DMS79 treated with DMSO at 0.1 percent for 48 hours (cell line): ENCODE data around the gene PRPF4.

Experiments used
- DNase-seq: peaks from one replicate; lab custom pipeline; 2025; lab: John Stamatoyannopoulos, UW

PRPF4 gene

DNA sequence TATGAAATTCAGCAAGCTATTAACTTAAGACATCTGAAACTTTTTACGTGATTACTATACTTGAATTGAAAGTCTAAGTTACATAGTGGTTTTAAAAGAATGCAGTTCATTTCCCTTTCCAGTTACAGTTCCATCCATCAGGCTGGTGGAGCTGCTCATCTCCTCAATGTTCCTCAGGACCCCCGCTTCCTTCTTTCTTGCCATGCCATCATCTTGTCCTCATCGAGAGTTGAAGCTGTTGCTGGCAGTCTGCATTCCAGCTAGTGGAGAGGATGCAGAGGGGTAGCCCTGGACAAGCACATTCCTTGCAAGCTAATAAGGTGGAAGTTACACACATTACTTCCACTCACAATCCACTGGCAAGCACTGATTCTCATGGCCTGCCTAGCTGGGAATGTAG, 36.5 kb downstream of the PRPF4 start:
- DNase-seq = no peak

DNA sequence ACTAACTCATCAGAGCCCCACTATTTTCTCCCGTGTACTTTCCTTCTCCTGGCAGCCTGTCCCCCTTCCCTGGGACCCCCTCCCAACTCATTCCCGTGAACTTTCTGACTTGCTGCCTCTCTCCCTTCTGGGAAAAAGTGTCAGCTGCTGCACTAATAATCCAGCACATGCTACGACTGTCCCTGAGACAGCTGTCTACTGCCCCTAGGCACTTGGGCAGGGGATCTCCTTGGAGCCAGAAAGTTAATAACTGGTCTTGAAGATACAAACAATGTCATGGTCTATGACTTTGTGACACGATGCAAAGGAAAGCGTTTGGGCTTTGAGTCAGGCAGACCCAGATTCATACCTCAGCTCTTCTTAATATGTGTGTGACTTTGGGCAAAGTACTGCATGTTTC, 37.8 kb downstream of the PRPF4 start:
- no peak for DNase-seq

DNA sequence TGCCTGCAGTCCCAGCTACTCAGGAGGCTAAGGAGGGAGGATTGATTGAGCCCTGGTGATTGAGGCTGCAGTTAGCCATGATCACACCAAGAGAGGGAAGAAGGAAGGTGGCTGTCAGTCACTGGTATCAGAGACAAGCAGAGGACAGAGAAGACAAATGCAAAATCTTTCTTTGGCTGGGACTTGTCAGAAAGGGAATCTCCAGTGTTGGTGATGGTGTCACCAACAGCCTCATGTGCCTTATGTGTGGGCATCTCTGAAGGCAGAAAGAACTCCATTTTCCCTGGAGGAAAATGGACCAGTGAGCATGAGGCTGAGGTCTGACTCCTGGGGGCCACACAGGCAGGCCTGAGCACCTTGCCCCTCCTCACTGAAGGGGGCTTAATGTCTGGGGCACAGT, 39.8 kb downstream of the PRPF4 start:
- DNase-seq = no peak

DNA sequence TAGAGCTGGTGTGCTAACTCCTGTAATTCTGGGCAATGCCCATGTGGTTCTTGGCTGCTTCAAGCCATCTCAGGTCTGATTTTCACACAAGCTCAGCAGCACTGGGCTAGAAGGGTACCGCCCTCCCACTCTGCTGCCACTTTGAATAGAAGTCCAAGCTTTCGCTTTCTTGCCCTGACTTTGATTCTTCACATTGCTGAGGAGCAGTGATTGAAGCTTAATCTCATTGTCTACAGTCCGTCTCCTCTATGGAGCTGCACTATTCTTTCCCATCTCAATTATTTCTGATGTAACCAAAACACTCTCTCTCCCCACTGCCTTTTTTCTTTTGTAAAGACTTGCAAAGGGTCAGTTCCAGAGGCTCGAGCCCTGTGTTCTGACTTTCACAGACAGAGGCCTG, 40.6 kb downstream of the PRPF4 start:
- DNase-seq = no peak

DNA sequence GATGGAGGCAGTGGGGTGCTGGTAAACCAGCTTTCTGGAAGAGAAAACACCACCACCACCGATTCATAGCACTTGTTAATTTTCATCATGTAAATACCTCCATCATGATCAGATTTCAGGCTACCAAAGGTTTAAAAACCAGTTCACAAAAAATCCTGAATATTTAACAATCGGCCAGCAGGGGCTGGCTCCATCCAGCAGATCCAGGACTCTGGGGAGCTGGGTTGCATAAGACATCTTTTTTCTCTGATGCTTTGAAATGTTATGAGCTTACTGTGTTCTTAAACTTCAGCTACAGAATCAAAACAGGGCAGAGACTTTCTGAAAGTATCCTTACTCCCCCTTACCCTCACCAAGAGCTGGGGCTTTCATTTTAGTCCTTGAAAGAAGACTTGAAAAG, 42.3 kb downstream of the PRPF4 start:
- no peak for DNase-seq

DNA sequence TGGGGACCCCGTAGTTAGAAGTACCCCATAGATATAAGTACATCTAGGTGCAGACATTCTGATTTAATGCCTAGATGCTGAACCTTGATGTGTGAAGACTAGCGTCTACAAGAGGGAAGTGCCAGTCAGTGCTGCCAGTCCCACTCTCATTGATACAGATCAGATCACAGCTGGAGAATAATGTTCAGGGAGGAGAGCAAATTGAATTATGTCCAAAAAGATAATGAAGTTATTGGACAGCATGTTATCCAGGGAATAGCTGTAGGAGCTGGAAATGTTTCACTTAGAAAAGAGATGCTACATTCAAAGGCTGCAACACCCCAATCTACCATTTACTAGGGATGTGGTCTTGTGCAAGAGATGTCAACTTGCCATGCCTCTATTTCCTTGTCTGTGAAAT, 43.6 kb downstream of the PRPF4 start:
- no peak for DNase-seq

DNA sequence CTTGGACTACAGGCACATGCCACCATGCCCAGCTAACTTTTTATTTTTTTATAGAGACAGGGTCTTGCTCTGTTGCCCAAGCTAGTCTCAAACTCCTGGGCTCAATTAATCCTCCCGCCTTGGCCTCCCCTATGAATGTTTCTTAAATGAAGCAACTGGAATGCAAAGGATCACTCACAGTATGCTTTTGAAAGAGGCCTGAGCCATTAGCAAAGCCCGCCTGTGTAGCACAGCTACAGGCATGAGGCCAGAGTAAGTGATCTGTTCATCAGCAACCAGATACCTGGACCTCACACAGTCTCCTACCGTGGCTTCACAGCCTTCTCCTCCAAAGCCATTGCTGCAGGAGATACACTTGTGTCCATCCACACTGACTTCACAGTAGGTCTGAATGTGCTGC, 44.6 kb downstream of the PRPF4 start:
- no peak for DNase-seq

DNA sequence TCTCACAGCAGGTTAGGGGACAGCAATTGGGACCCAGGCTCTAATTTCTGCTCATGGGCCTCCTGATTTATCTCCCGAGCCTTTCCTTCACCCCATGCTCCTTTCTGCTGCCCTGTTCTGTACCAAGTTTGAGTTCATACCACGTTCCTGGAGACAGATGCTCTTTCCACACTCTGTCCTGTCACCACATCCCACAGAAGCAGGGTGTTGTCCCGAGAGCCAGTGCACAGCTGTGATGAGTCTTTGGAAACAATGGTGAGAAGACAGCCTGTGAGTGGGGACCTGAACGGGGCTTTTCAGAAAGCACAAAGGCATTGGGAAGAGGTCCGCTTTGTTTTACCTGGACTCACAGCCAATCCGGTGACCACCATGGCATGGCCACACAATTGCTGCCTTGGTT, 47.2 kb downstream of the PRPF4 start:
- DNase-seq = no peak

DNA sequence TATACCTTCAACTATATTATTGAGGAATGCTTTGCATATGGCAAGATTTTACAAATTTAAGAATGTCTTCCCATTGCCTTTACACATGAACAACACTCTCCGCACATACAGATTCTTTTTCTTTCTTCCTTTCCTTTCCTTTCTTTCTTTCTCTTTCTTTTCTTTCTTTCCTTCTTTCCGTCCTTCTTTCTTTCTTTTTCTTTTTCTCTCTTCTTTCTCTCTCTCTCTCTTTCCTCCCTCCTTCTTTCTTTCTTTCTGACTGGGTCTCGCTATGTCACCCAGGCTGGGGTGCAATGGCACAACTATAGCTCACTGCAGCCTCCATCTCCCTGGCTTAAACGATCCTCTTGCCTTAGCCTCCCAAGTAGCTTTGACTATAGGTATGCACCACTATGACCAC, 50.8 kb downstream of the PRPF4 start:
- DNase-seq = no peak

DNA sequence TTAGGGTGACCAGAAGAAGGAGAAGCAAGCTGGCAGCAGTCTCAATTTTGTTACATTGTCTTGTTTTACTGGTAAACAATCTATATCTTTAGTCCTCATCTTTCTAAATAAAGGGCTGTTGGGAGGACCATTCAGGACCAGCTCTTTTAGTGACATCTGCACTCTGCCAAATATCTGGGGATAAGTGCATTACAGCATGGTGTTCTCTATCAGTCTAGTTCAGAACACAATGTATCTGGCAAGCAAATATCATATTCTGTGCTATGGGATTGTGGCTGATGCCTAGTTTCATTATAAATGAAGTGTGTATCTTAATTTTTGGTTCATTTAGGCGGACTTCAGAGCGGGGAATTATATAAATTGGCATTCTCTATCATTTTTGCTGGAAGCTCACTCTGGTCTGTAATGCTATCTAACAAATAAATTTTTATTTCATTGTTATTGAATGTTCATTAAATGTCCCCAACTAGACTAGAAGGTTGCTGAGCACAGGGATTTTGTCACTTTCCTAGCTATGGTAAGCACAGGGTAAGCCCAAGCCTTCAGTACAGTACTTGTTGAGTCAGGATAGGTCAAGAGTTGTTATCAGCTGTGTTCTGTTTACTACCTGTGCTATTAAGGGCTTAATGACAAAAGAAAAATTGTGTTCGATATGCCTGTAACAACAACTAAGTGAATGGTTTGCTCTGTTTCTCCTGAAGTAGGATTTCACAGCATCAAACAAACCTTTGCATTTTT, 52.8 kb downstream of the PRPF4 start:
- no peak for DNase-seq

DNA sequence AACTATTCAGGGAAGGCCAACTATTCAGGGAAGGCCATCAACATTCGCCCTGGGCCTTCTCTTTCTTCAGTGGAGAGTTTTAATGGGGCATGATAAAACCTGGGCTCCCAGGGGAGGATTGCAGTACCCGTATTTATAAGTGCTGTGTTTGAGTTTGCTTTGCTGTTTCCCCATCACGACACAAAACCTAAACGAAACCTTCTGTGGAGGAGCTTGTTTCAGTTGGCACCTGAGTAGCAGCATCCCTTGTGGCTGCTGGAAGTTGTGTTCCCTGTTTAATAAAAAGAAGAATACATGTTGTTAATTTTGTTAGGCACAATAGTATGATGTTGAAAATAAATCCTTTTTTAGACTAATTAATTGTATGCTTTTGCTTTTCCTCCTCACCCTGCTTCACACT, 56.3 kb downstream of the PRPF4 start:
- no peak for DNase-seq

DNA sequence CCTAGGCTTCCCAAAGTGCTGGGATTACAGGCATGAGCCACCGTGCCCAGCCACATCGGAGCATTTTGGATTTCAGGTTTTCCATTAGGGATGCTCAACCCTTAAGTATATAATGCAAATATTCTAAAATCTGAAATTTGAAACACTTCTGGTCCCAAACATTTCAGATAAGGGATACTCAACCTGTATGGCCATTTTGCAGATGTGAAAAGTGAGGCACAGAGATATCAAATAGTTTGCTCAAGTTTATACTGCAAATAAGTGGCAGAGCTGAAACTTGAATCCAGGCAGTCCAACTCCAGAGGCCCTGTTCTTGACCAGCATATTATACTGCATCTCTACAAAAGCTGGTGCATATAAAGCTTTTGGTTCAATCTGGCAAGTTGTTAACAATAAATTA, 62.3 kb downstream of the PRPF4 start:
- no peak for DNase-seq

DNA sequence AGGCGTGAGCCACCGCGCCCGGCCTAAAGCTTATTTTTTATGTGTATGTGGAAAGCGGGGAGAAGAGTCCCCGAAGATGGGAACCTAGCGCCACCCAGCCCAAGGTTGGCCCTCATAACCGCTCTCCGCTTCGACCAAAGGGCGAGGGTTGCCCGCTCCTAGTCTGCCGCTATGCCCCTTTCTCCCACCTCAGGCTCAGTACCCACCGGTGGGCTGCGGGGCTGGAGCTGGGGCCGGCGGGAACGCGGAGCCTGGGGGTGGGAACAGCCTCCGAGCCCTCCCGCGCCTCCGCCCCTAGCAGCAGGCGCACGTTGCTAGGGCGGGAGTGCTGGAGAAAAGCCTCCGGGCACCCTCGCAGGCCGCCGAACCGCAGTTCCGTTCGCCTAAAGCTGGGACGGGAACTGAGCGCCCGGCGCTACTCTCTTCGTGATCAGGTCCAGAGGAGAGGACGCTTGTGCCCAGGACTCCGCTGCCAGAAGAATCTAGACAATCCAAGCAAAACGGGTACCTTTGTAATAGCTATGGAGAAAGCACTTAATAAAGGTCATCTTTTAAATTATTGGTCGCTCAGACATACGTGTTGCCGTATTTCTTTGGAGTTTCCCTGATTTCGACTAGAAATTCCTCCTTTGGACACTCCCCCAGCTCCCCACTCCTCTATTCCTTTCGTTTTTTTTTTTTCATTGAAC, 64.7 kb downstream of the PRPF4 start, which contains the start of gene WDR31:
TSS of gene WDR31 (minus strand) at position 265 of the 689 bp plus-strand sequence. CDS start 8,253 bp downstream, outside the sequence.
- peak; percentile 86 for DNase-seq

DNA sequence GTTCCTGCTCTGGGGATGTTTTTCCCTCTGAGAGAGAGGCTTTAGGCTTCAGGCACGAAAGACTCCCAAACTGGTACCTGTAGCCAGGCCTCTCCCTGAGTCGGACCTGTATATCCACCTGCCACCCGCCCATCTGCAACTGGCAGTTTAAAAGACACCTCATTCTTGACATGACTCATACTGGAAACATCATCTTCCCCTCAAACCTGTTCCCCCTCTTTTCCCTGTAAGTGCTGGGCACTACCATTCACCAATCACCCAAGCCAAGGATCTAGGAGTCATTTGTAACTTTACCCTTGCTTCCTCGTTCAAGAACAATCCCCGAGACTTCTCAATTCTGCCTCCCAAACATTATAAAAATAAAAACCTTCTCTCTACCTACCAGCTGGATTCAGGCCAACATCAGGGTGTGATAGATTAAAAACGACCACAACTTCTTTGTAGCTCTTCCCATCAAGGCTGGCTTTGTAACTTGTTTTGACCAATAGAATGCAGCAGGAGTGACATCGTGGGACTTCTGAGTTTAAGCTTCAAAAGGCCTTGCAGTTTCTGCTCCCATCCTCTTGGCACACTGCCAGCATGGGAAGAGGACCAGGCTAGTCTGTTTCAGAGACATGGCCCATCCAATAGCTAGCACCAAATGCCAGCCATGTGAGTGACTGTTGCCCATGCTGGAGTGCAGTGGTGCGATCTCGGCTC, 66.4 kb downstream of the PRPF4 start:
- peak; percentile 66 for DNase-seq
